HAP-1 (cell line): Measurements from ENCODE around the gene TM9SF4.

ENCODE experiments used
- DNase-seq, 2 experiments: peaks; one replicate each; pipeline ENCODE4 v3.0.0-alpha.2; 2016 to 2020; ENCODE audit warnings: low spot score in 2 of 2
- H3K27me3 ChIP-seq: fragments of 250-450 bp; sonication (Bioruptor Pico); 2 replicates; pipeline ENCODE4 v1.5.1; 2020; ENCODE audit warnings: low read depth, mild to moderate bottlenecking, moderate library complexity
- H3K36me3 ChIP-seq: fragments of 250-450 bp; sonication (Bioruptor Pico); replicated peaks from 2 replicates; pipeline ENCODE4 v1.5.1; 2020; ENCODE audit warnings: mild to moderate bottlenecking
- H3K4me1 ChIP-seq: fragments of 250-450 bp; sonication (Bioruptor Pico); 2 replicates; pipeline ENCODE4 v1.5.1; 2020; ENCODE audit warnings: mild to moderate bottlenecking
- H3K4me3 ChIP-seq: fragments of 250-450 bp; sonication (Bioruptor Pico); 2 replicates; pipeline ENCODE4 v1.5.1; 2020; ENCODE audit warnings: mild to moderate bottlenecking, moderate library complexity
- H3K9me3 ChIP-seq: fragments of 250-450 bp; sonication (Bioruptor Pico); 2 replicates; pipeline ENCODE4 v1.5.1; 2020; ENCODE audit warnings: mild to moderate bottlenecking, moderate library complexity
- in situ Hi-C: fragments of 300-500 bp; cut with MboI; formaldehyde crosslinking; loops from 3 replicates; pipeline ENCODE4 v1.14.3; 2020; ENCODE audit warnings: low sequenced_read_pairs, inconsistent platforms, mixed read lengths

TM9SF4 gene

DNA sequence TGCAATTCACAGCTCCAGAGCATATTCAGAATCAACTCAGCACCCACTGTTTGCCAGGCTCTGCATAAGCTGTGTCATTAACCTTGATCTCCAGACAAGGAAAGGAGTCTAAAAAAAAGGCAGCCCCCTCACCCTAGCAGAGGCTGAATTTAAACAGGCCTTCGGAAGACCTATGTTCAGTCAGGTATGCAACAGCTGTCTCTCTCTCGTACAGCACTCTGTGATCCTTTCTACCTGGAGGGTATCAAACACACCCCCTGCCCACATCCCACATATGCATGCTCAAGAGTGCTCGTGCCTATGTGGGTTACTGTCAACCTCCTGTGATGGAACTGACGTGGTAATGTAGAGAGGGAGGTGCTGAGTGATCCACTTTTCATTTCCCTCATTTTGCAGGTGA, 89.5 kb downstream of the TM9SF4 start:
- no peaks in the 10 kb centered on the region for H3K9me3 ChIP-seq
- peaks cover 92% of the 10 kb centered on the region for H3K36me3 ChIP-seq
- no peaks in the 10 kb centered on the region for H3K27me3 ChIP-seq
- no peak for DNase-seq
- H3K4me3 ChIP-seq = no peak overlapping the region
- no peaks in the 10 kb centered on the region for H3K4me1 ChIP-seq
- in situ Hi-C loops = no loop called here

GRCh38 chr20:32201296-32201976, 91.9 kb downstream of the TM9SF4 start:
- in situ Hi-C loops = no loop called here
- H3K9me3 ChIP-seq = no peaks in the 10 kb centered on the region
- no peak overlapping the region for H3K4me3 ChIP-seq
- peaks cover 67% of the 10 kb centered on the region for H3K36me3 ChIP-seq
- DNase-seq = no peak
- no peaks in the 10 kb centered on the region for H3K27me3 ChIP-seq
- peaks cover 21% of the 10 kb centered on the region for H3K4me1 ChIP-seq

- DNase-seq = no peak
- in situ Hi-C loops = no loop called here
- Histone ChIP-seq H3K27me3 (no peaks in the 10 kb centered on the region), H3K9me3 (no peaks in the 10 kb centered on the region), H3K4me1 (peaks cover 22% of the 10 kb centered on the region), H3K36me3 (peaks cover 64% of the 10 kb centered on the region), H3K4me3 (no peak overlapping the region)
Measured at GRCh38 chr20:32201977-32202363, 92.5 kb downstream of the TM9SF4 start.

GRCh38 chr20:32203356-32204204, 94.1 kb downstream of the TM9SF4 start:
- in situ Hi-C loops = no loop called here
- H3K4me3 ChIP-seq = no peak overlapping the region
- H3K36me3 ChIP-seq = peaks cover 51% of the 10 kb centered on the region
- peaks cover 22% of the 10 kb centered on the region for H3K4me1 ChIP-seq
- H3K27me3 ChIP-seq = no peaks in the 10 kb centered on the region
- no peaks in the 10 kb centered on the region for H3K9me3 ChIP-seq
- no peak for DNase-seq

- DNase-seq = no peak
- Histone ChIP-seq H3K4me3 (no peak overlapping the region), H3K4me1 (peaks cover 28% of the 10 kb centered on the region), H3K9me3 (no peaks in the 10 kb centered on the region), H3K27me3 (no peaks in the 10 kb centered on the region), H3K36me3 (peaks cover 43% of the 10 kb centered on the region)
- in situ Hi-C loops = no loop called here
Measured at GRCh38 chr20:32204205-32205109, 94.9 kb downstream of the TM9SF4 start.

- Histone ChIP-seq H3K9me3 (no peaks in the 10 kb centered on the region), H3K36me3 (peaks cover 39% of the 10 kb centered on the region)
Measured at GRCh38 chr20:32205110-32205842, 95.8 kb downstream of the TM9SF4 start.

GRCh38 chr20:32205843-32206759, 96.6 kb downstream of the TM9SF4 start:
- H3K9me3 ChIP-seq = no peaks in the 10 kb centered on the region
- peak overlapping the region; percentile 99 for H3K4me3 ChIP-seq
- DNase-seq = peak in 1 of 2 experiments; percentile 17
- in situ Hi-C loops = no loop called here
- peaks cover 28% of the 10 kb centered on the region for H3K4me1 ChIP-seq
- peaks cover 39% of the 10 kb centered on the region for H3K36me3 ChIP-seq
- H3K27me3 ChIP-seq = no peaks in the 10 kb centered on the region

More at GRCh38 chr20:32205110-32205842, 95.8 kb downstream of the TM9SF4 start:
- Histone ChIP-seq H3K27me3 (no peaks in the 10 kb centered on the region), H3K4me3 (peak overlapping the region; percentile 99), H3K4me1 (peaks cover 28% of the 10 kb centered on the region)
- peak; percentile 38 to 74 for DNase-seq
- in situ Hi-C loops = no loop called here

GRCh38 chr20:32206760-32207625, 97.5 kb downstream of the TM9SF4 start:
- in situ Hi-C loops = no loop called here
- no peak for DNase-seq

GRCh38 chr20:32207626-32208498, 98.3 kb downstream of the TM9SF4 start, which contains the start of the genes PLAGL2 and POFUT1:
Gene PLAGL2, minus strand, starts transcription at chr20:32207743. Its CDS starts 5,565 bp downstream, at chr20:32202178.
Gene POFUT1, plus strand, starts transcription at chr20:32207880. Its CDS starts 62 bp downstream, at chr20:32207942.
- H3K27me3 ChIP-seq = no peaks in the 10 kb centered on the region
- peak; percentile 86 to 92 for DNase-seq
- H3K36me3 ChIP-seq = peaks cover 41% of the 10 kb centered on the region
- peak within 1 kb of the TSS; percentile 99 for H3K4me3 ChIP-seq
- no peaks in the 10 kb centered on the region for H3K9me3 ChIP-seq
- in situ Hi-C loops = no loop called here
- peaks cover 28% of the 10 kb centered on the region for H3K4me1 ChIP-seq

More at GRCh38 chr20:32206760-32207625, 97.5 kb downstream of the TM9SF4 start:
- H3K4me1 ChIP-seq = peaks cover 28% of the 10 kb centered on the region
- peaks cover 39% of the 10 kb centered on the region for H3K36me3 ChIP-seq
- H3K27me3 ChIP-seq = no peaks in the 10 kb centered on the region
- peak overlapping the region; percentile 99 for H3K4me3 ChIP-seq
- no peaks in the 10 kb centered on the region for H3K9me3 ChIP-seq

DNA sequence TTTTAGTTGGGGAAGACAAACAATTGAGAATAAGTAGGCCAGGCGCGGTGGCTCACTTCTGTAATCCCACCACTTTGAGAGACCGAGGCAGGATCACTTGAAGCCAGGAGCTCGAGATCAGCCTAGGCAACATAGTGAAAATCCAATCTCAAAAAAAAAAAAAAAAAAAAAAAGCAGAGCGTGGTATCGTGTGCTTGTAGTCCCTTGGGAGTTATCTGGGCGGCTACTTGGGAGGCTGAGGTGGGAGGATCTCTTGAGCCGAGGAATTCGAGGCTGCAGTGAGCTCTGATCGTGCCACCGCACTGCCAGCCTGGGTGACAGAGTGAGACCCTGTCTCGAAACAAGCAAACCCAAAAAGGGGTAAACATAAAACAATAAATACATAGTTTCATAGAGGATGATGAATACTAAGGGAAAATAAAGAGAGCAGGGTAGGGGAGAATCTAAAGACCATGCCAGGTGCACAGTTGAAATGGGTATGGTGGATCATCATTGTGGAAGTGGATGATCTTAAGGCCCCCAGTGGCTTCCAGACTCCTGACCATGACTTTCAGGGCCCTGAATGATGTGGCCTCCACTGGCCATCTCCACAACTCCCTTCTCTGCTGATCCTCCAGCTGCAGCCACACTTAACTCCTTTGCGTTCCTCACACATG, 99.1 kb downstream of the TM9SF4 start:
- Histone ChIP-seq H3K9me3 (no peaks in the 10 kb centered on the region), H3K27me3 (no peaks in the 10 kb centered on the region), H3K4me1 (peaks cover 28% of the 10 kb centered on the region), H3K4me3 (peak overlapping the region; percentile 99), H3K36me3 (peaks cover 33% of the 10 kb centered on the region)
- in situ Hi-C loops = no loop called here
- peak in 1 of 2 experiments; percentile 25 for DNase-seq
